Neutrophil (primary cell): ENCODE data around the gene BSDC1.

ENCODE experiments used
- H3K27ac ChIP-seq: fragments of 200-600 bp; sonication (generic); 2 replicates; pipeline ENCODE4 v1.5.1; 2016; ENCODE audit warnings: mild to moderate bottlenecking, moderate library complexity
- H3K27me3 ChIP-seq: fragments of 200-600 bp; sonication (generic); 2 replicates; pipeline ENCODE4 v1.6.0; 2016; ENCODE audit warnings: mild to moderate bottlenecking
- H3K36me3 ChIP-seq: fragments of 200-600 bp; sonication (generic); 2 replicates; pipeline ENCODE4 v1.5.1; 2017
- H3K4me1 ChIP-seq, 2 experiments: fragments of 200-600 bp in 1 of 2; sonication (generic) in 1 of 2; 1 replicate in 1 of 2; 2 replicates in 1 of 2; pipeline versions ENCODE4 v1.5.1 to v1.6.1; 2013 to 2016; ENCODE audit warnings: low read depth in 1 of 2, low read length in 1 of 2, mild to moderate bottlenecking in 1 of 2, moderate library complexity in 1 of 2; ENCODE audit not compliant: control insufficient read depth in 1 of 2, insufficient read depth in 1 of 2
- H3K4me3 ChIP-seq, 2 experiments: fragments of 200-600 bp in 1 of 2; sonication (generic) in 1 of 2; 1 replicate in 1 of 2; 2 replicates in 1 of 2; pipeline ENCODE4 v1.5.1; 2013 to 2016; ENCODE audit warnings: low read depth in 1 of 2, low read length in 1 of 2, mild to moderate bottlenecking in 1 of 2, moderate library complexity in 1 of 2
- H3K9me3 ChIP-seq: fragments of 200-600 bp; sonication (generic); 2 replicates; pipeline ENCODE4 v1.5.1; 2016
- CTCF ChIP-seq: fragments of 200-600 bp; sonication (generic); IDR thresholded peaks from 2 replicates; pipeline ENCODE4 v1.5.1; 2016; ENCODE audit warnings: antibody characterized with exemption

The BSDC1 gene

GRCh38 chr1:32352831-32353383 lies 41.3 kb downstream of the BSDC1 start:
- TF ChIP-seq CTCF = no peak
- peaks cover 6% of the 10 kb centered on the region for H3K27me3 ChIP-seq
- H3K9me3 ChIP-seq = no peaks in the 10 kb centered on the region
- H3K4me1 ChIP-seq = peaks cover 45 to 47% of the 10 kb centered on the region in 2 experiments
- no peak overlapping the region for H3K27ac ChIP-seq
- no peak overlapping the region for H3K4me3 ChIP-seq
- H3K36me3 ChIP-seq = no peaks in the 10 kb centered on the region

GRCh38 chr1:32352239-32352745 lies 41.9 kb downstream of the BSDC1 start:
- H3K9me3 ChIP-seq = no peaks in the 10 kb centered on the region
- peaks cover under 1% of the 10 kb centered on the region for H3K27me3 ChIP-seq
- H3K36me3 ChIP-seq = no peaks in the 10 kb centered on the region
- H3K4me3 ChIP-seq = peak overlapping the region; percentile 68 to 80
- peaks cover 48 to 50% of the 10 kb centered on the region in 2 experiments for H3K4me1 ChIP-seq
- peak overlapping the region; percentile 96 for H3K27ac ChIP-seq
- TF ChIP-seq CTCF = no peak

GRCh38 chr1:32351399-32352238 lies 42.6 kb downstream of the BSDC1 start:
- TF ChIP-seq CTCF = peak; percentile 42
- H3K4me1 ChIP-seq = peaks cover 48 to 50% of the 10 kb centered on the region in 2 experiments

GRCh38 chr1:32350785-32351398 lies 43.3 kb downstream of the BSDC1 start:
- no peaks in the 10 kb centered on the region for H3K27me3 ChIP-seq
- H3K27ac ChIP-seq = peak overlapping the region; percentile 96
- peak overlapping the region; percentile 68 to 80 for H3K4me3 ChIP-seq
- no peaks in the 10 kb centered on the region for H3K9me3 ChIP-seq
- no peaks in the 10 kb centered on the region for H3K36me3 ChIP-seq
- H3K4me1 ChIP-seq = peaks cover 48 to 50% of the 10 kb centered on the region in 2 experiments
- peak; percentile 80 for TF ChIP-seq CTCF

More at GRCh38 chr1:32351399-32352238, 42.6 kb downstream of the BSDC1 start:
- Histone ChIP-seq H3K27me3 (no peaks in the 10 kb centered on the region), H3K36me3 (no peaks in the 10 kb centered on the region), H3K4me3 (peak overlapping the region; percentile 68 to 80), H3K27ac (peak overlapping the region; percentile 96), H3K9me3 (no peaks in the 10 kb centered on the region)

- peak overlapping the region; percentile 41 to 80 for H3K4me3 ChIP-seq
- no peak for TF ChIP-seq CTCF
- H3K27ac ChIP-seq = peak overlapping the region; percentile 96
- H3K36me3 ChIP-seq = no peaks in the 10 kb centered on the region
- peaks cover 52 to 59% of the 10 kb centered on the region in 2 experiments for H3K4me1 ChIP-seq
- H3K27me3 ChIP-seq = no peaks in the 10 kb centered on the region
- H3K9me3 ChIP-seq = no peaks in the 10 kb centered on the region
Measured at GRCh38 chr1:32349211-32349708, 45.0 kb downstream of the BSDC1 start.
